DND-41 (cell line): ENCODE results near the gene ERCC6.

Experiments
- ATAC-seq: fragments of 200-7000 bp; cut with Tn5 transposase; 3 replicates; pipeline ENCODE4 v1.9.1; 2021; ENCODE audit warnings: low read depth; ENCODE audit not compliant: insufficient read depth
- DNase-seq: peaks from one replicate; pipeline ENCODE4 v3.0.0-alpha.2; 2020
- H2AFZ ChIP-seq: 2 replicates; pipeline ENCODE4 v1.6.0; 2012; ENCODE audit warnings: low read depth, low read length
- H3K27ac ChIP-seq: 2 replicates; pipeline ENCODE4 v1.5.1; 2012; ENCODE audit warnings: low read length, inconsistent platforms
- H3K27me3 ChIP-seq: fragments of 200-600 bp; sonication (generic); 2 replicates; pipeline ENCODE4 v1.6.0; 2012; ENCODE audit warnings: low read length, mild to moderate bottlenecking, inconsistent platforms; ENCODE audit not compliant: insufficient read depth, poor library complexity
- H3K36me3 ChIP-seq: 2 replicates; pipeline ENCODE4 v1.5.1; 2012; ENCODE audit warnings: low read length, inconsistent platforms; ENCODE audit not compliant: insufficient read depth
- H3K4me1 ChIP-seq: 2 replicates; pipeline ENCODE4 v1.5.1; 2012; ENCODE audit warnings: mild to moderate bottlenecking, low read length; ENCODE audit not compliant: insufficient read depth
- H3K4me2 ChIP-seq: 2 replicates; pipeline ENCODE4 v1.6.0; 2012; ENCODE audit warnings: mild to moderate bottlenecking, moderate library complexity, low read length, inconsistent platforms; ENCODE audit not compliant: insufficient read depth
- H3K4me3 ChIP-seq, 2 experiments: fragments of 200-600 bp in 1 of 2; shearing (Covaris generic) in 1 of 2; 2 replicates each; pipeline ENCODE4 v1.5.1; 2012 to 2016; ENCODE audit warnings: inconsistent platforms in 2 of 2, low read length in 2 of 2, mild to moderate bottlenecking in 2 of 2, low read depth in 1 of 2, moderate library complexity in 1 of 2
- H3K79me2 ChIP-seq: 2 replicates; pipeline ENCODE4 v1.6.0; 2012; ENCODE audit warnings: low read length, inconsistent platforms; ENCODE audit not compliant: insufficient read depth
- H3K9ac ChIP-seq: 2 replicates; pipeline ENCODE4 v1.6.0; 2012; ENCODE audit warnings: low read depth, mild to moderate bottlenecking, inconsistent platforms, low read length, moderate library complexity
- H3K9me3 ChIP-seq: 2 replicates; pipeline ENCODE4 v1.5.1; 2012; ENCODE audit warnings: low read length, moderate library complexity, mild to moderate bottlenecking, inconsistent platforms; ENCODE audit not compliant: insufficient read depth, severe bottlenecking
- H4K20me1 ChIP-seq: 2 replicates; pipeline ENCODE4 v1.6.0; 2012; ENCODE audit warnings: low read length; ENCODE audit not compliant: insufficient read depth
- EZH2 ChIP-seq: IDR thresholded peaks from 3 replicates; pipeline ENCODE4 v1.6.1; 2012; ENCODE audit warnings: borderline replicate concordance, low read depth, mild to moderate bottlenecking, moderate library complexity, low read length, inconsistent platforms; ENCODE audit not compliant: severe bottlenecking
- TF ChIP-seq, protein P1 (sequence below): IDR thresholded peaks from 2 replicates; pipeline ENCODE4 v1.5.1; 2012; ENCODE audit warnings: borderline replicate concordance, low read length, moderate library complexity, mild to moderate bottlenecking; ENCODE audit not compliant: poor library complexity, severe bottlenecking; ENCODE audit errors: extremely low read depth

The ERCC6 gene

DNA sequence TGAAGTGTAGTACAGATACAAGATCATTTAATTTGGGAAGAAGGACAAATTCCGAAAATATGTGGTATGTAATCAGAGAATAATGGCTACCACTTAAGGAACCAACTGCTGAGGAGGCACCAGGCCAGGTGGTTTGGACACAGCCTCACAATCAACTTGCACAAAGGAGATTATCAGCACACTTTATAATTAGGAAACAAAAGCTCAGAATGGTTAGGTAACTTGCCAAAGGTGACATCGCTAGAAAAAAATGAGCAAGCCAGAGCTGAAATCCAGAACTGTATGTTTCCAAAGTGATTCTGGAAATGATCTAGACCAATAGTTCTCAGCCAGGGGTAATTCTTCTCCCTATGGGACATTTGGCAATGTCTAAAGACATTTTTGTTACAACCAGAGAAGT, 36.6 kb downstream of the ERCC6 start:
- TF ChIP-seq EZH2 = no peak
- TF ChIP-seq, protein P1, sequence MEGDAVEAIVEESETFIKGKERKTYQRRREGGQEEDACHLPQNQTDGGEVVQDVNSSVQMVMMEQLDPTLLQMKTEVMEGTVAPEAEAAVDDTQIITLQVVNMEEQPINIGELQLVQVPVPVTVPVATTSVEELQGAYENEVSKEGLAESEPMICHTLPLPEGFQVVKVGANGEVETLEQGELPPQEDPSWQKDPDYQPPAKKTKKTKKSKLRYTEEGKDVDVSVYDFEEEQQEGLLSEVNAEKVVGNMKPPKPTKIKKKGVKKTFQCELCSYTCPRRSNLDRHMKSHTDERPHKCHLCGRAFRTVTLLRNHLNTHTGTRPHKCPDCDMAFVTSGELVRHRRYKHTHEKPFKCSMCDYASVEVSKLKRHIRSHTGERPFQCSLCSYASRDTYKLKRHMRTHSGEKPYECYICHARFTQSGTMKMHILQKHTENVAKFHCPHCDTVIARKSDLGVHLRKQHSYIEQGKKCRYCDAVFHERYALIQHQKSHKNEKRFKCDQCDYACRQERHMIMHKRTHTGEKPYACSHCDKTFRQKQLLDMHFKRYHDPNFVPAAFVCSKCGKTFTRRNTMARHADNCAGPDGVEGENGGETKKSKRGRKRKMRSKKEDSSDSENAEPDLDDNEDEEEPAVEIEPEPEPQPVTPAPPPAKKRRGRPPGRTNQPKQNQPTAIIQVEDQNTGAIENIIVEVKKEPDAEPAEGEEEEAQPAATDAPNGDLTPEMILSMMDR = no peak
- no peak for DNase-seq
- Histone ChIP-seq H3K4me1 (peaks cover under 1% of the 10 kb centered on the region), H3K9ac (no peak overlapping the region), H4K20me1 (peaks cover 25% of the 10 kb centered on the region), H3K27me3 (no peaks in the 10 kb centered on the region), H3K4me2 (no peak overlapping the region), H3K79me2 (no peaks in the 10 kb centered on the region), H3K4me3 (no peak overlapping the region), H3K9me3 (no peaks in the 10 kb centered on the region), H2AFZ (no peak overlapping the region), H3K36me3 (peaks cover 11% of the 10 kb centered on the region), H3K27ac (no peak overlapping the region)
- ATAC-seq = no peak

DNA sequence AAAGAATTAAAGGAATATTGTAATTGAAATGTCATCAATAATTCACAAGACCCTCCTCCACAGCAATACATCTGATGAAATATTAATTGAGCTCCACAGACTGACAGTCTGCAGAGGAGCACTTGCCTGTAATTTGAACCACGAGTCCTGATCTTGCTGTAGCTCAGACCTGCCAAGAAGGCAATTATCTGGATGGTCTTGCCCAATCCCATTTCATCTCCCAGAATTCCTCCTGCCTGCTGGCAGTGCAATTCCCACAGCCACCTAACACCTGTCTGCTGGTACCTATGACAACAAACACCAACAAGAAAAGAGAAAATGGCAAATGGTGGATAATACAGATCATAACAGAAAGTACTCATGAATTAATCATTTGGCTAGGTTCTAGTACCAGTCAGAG, 38.5 kb downstream of the ERCC6 start:
- H3K27me3 ChIP-seq = no peaks in the 10 kb centered on the region
- peaks cover 7% of the 10 kb centered on the region; the same call in 1 of the 2 replicates for H3K36me3 ChIP-seq
- no peak overlapping the region for H3K4me2 ChIP-seq
- no peak overlapping the region for H3K9ac ChIP-seq
- ATAC-seq = no peak
- no peak for DNase-seq
- no peak overlapping the region for H3K4me3 ChIP-seq
- H3K9me3 ChIP-seq = no peaks in the 10 kb centered on the region
- no peaks in the 10 kb centered on the region for H3K4me1 ChIP-seq
- no peaks in the 10 kb centered on the region for H3K79me2 ChIP-seq
- H3K27ac ChIP-seq = no peak overlapping the region
- H4K20me1 ChIP-seq = peaks cover 13% of the 10 kb centered on the region
- TF ChIP-seq, protein P1 = no peak
- no peak for TF ChIP-seq EZH2
- no peak overlapping the region for H2AFZ ChIP-seq

DNA sequence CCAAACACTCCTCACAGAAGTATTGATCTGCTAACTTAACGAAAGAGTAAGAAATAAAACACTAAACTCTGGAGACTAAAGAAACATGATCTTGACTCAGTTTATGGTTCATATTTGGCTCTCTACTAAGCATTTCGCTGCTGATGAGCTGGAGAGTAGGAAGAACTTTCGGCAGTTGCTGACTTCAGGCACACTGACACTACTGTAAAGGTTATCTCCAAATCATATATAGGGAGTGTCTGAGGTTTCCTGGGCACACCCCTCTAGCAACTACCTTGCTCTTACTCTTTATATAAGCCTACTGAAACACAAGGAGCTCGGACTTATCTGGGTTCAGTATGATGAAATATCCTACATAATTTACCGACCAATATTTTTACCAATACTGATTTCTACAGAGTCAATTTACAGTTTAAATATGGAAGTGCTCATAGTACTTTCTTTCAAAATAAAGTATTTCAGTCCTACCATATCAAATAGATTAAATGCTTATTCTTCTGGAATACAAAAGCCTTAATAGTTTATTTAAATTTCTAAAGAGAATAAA, 39.5 kb downstream of the ERCC6 start:
- H3K9ac ChIP-seq = no peak overlapping the region
- no peak for DNase-seq
- H3K36me3 ChIP-seq = 0 out of 2 replicates have a peak, but pooled peaks cover 4% of the 10 kb centered on the region
- peaks cover 12% of the 10 kb centered on the region for H4K20me1 ChIP-seq
- no peak overlapping the region for H3K27ac ChIP-seq
- no peak for ATAC-seq
- TF ChIP-seq, protein P1 = no peak
- no peak for TF ChIP-seq EZH2
- H3K4me1 ChIP-seq = no peaks in the 10 kb centered on the region
- no peak overlapping the region for H3K4me3 ChIP-seq
- no peaks in the 10 kb centered on the region for H3K9me3 ChIP-seq
- no peak overlapping the region for H2AFZ ChIP-seq
- no peak overlapping the region for H3K4me2 ChIP-seq
- H3K79me2 ChIP-seq = no peaks in the 10 kb centered on the region
- H3K27me3 ChIP-seq = no peaks in the 10 kb centered on the region
